Stimulated activated CD4-positive, alpha-beta T cell treated with anti-CD3 and anti-CD28 coated beads, Interleukin-4, amount 100 ng/mL, for 1 hour (primary cell): ENCODE data around the gene ACTRT2.

Experiments
- DNase-seq: peaks from one replicate; pipeline ENCODE4 v3.0.0-alpha.2; 2020

The ACTRT2 gene

DNA sequence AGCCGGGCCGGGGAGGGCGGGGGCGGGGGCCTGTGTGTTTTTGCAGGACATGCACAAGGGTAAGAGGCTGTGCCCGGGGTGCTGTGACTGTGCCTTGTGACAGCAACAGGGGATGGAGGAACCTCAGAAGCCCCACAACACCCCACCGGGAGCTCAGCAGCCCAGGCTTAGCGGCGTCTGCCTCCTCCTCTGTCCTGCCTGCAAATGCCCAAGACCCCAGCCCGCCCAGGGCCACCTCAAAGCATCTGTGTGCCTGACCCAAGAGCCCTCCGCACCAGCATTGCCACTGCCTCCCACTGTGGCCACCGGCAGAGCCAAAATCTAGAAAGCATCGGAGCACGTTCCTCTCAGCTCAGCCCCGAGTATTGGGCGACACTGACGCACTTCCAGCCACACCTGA is 2.7 kb upstream of the ACTRT2 start:
- no peak for DNase-seq

DNA sequence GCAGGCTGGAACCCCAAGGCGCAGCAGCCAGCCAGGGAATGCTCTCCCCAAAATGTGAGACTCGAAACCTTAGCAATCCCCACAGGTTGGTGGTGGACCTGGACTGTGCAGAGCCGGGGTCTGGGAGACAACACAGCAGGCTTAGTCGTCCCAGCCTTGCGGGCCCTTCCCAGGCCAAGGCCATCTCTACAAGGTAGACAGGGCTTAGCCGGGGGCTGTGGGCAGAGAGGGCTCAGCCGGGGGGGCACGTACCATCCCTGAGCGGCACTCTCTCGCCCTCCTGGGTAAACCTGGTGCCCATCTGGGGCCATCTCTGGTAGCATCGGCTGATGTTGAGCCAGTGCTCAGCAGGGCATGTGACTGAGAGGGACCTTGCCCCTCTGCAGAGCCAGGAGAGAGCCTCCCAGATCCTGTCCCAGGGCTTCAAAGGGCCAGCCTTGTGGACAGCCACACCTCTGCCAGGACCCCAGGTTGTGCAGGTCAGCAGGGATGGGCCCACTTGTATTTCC is 2.2 kb upstream of the ACTRT2 start:
- no peak for DNase-seq

DNA sequence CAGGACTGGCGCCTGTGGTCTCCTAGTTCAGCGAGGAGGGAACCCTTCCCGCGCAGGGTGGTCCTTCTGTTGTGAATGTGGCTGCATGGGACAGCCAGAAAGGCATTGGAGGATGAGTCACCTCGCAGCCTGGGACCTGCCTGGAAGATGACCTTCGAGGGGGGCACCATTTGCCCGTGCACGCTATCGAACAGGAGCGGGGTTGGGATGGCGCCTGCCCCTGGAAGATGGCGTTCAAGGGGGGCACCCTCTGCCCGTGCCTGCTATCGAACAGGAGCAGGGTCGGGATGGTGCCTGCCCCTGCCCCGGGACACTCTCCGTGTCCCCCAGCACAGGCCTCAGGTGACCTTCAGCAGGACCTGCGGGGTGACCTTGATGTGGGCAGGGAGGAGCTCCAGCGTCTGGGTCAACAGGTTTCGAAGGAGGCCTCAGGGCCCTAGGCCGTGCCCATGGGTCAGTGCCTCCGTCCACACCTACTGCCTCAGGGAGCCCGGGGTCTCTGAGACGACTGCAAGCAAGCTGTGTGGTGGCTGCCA is 1.7 kb upstream of the ACTRT2 start:
- DNase-seq: no peak

DNA sequence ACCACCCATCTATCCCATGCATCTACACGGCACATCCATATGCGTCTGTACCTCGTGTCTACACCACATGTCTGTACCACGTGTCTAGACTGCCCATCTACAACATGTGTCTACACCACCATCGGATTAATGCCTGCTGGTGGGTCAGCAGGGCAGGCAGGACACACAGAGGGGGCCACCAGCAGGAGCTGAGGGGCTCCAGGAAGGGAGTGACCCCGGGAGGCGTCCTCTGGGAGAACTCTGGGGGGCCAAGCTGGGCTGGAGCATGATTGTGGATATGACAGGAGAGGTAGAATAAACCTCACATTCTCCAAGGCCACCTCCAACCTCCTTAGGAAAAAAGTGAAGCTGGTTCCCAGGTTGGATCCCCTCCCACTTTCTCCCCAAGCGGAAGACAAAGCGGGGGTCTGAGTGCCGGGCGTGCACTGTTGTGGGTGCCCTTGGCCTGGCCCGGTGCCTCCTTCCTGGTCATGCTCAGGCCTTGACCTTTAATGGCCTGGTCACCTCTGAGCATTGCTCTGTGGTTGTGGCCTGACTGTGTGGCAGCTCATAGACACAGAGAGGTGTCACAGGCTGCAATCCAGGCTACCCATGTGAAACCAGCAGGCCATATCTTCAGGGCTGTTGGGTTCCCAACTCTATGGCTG is 881 bp upstream of the ACTRT2 start:
- no peak for DNase-seq

DNA sequence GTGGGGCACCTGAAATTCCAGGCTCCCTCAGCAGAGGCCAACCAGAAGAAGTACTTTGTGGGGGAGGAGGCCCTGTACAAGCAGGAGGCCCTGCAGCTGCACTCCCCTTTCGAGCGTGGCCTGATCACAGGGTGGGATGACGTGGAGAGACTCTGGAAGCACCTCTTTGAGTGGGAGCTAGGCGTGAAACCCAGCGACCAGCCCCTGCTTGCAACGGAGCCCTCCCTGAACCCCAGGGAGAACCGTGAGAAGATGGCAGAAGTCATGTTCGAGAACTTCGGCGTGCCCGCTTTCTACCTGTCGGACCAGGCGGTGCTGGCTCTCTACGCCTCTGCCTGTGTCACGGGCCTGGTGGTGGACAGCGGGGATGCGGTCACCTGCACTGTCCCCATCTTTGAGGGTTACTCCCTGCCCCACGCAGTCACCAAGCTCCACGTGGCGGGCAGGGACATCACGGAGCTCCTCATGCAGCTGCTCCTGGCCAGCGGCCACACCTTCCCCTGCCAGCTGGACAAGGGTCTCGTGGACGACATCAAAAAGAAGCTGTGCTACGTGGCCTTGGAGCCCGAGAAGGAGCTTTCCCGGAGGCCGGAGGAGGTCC is 634 bp downstream of the ACTRT2 start:
- no peak for DNase-seq

DNA sequence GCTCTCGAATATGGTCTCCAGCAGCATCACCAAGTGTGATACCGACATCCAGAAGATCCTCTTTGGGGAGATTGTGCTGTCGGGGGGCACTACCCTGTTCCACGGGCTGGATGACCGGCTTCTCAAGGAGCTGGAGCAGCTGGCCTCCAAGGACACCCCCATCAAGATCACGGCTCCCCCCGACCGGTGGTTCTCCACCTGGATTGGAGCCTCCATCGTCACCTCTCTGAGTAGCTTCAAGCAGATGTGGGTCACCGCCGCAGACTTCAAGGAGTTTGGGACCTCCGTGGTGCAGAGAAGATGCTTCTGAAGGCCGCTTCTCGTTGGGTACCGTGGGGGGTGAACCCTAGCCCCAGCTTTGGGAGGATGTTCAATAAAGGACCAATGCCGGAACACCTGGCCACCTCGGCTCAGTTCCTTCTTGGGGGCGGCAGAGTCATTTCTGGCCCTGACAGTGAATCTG is 1.3 kb downstream of the ACTRT2 start:
- DNase-seq: no peak

DNA sequence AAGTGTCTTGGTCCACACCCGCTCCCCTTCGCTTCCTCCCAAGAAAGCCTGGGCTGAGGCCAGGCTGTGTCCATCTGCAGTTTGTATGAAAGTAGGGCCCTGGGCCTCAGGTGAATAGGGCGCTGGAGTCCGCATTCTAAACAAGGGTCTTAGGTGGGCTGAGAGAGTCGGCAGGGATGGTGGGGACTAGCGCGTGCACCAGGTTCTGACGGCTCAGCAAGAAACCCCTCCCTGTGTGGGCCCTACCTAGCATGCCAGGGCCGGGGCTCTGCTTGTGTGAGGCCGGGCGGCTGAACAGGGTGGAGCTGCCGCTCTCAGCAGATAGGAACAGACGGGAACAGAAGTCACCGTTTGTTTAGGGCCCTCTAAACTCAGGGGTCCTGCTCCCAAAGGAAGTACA is 1.7 kb downstream of the ACTRT2 start:
- no peak for DNase-seq

DNA sequence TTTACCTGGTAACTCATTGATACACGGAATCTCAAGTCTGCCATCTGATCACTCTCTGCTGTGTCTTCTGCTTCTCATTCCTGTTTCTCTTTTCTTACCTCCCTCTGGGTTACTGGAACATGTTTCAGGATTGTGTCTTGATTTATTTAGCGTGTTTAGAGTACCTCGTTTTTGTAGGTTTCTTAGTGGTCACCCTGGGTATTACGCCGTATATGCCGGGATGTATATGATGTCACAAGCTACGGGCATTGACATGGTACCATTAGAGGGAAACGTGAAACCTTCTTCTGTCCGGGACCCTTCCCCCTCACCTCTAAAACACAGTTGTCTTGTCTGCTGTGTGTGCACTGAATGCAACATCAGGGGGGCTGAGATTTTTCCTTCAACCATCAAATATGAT is 2.8 kb downstream of the ACTRT2 start:
- DNase-seq: no peak

DNA sequence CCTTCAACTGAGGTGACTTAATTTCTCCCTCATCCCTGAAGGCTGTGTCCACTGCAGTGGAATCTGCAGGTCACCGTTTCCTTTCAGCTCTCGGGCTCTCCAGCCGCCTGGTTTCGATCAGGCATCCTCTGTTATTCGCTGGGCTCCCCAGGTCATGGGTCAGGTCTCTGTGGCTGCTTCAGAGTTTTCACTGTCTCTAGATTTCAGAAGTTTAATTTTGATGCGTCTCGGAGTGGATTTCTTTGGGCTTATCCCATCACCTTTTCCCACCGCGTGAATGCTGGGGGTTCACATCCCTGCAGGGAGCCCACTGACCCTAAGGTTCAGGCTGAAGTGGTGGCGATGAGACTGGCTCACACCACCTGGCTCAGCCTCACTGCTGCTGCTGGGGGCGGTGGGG is 3.3 kb downstream of the ACTRT2 start:
- DNase-seq: no peak

DNA sequence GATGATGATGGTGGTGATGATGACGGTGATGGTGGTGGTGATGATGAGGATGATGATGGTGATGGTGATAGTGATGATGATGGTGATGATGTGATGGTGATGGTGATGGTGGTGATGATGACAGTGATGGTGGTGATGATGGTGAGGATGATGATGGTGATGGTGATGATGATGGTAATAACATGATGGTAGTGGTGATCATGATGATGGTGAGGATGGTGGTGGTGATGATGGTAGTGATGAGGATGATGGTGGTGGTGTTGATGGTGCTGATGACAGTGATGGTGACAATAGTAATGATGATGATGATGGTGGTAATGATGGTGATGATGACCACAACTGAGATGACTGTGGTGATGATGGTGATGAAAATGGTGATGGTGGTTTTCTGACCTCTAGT is 4.9 kb downstream of the ACTRT2 start:
- DNase-seq: no peak

DNA sequence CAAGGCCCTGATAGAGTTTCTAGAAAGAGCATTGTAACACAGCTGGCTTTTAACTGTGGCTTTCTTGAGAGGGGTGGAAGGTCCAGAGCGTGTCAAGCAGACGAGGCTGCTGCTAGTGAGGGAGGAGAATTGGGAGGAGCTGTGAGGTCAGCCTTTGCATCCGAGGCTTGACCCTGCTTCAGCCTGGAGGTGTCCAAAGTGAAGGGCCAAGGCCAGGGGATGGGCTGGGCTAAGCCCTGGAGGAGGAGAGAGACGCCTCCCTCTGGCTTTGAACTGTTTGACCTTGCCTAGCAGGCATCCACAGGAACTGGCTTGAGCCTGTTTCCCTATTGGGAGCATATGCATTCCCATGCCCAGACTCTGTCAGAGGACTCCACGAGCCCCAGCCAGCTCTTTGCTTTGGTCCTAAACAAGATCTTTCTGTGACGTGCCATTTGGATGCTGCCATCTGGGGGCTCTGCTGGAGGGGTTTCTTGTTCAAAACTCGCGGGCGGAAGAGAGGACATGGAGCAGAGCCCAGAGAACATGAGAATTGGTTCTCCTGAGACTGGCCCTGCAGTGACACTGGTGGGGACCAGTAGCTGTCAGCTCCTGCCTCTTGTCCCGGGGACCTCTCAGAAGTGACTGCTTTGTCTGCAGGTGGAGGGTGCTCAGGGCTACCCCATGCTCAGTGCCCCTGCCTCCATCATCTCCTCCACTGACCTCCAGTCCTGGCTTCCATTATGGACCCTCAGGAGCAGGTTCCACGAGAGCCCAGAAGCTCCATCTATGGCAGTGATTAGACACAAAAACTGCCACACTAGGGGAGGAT is 5.5 kb downstream of the ACTRT2 start:
- DNase-seq: no peak

DNA sequence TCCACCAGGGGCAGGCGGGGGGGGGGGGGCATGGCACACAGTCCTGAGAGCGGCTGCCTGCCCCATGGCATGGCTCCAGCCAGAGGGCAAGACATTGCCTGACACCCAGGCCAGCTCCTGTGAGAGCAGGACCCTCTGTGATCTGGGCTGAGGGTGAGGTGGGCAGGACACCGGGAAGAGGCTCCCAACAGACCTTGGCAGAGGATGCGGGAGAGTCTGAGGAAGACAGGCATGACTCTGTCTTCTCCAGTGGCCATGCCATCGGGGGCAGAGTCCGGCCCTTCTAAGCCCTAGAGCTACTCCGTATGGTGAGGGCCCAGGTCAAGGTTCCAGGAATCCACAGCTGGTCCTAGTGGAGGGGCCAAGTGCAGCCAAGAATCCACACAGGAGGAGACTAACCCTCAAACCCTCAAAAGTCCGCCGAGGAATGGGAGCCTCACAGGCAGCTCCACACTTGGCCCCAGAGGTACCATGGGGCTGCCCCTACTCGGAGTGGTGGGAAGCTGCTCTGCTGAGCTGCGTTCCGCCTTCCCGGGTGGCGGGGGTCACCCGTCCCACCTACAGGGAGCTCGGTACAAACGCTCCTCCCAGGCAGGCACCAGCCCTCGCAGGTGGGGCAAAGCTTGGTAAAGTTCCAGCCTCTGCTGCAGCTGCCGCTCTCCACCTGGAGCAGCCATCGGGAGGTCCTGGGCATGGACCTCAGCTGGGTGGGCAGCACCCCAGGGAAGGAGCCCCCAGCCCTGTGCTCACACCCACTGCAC is 6.5 kb downstream of the ACTRT2 start:
- no peak for DNase-seq

DNA sequence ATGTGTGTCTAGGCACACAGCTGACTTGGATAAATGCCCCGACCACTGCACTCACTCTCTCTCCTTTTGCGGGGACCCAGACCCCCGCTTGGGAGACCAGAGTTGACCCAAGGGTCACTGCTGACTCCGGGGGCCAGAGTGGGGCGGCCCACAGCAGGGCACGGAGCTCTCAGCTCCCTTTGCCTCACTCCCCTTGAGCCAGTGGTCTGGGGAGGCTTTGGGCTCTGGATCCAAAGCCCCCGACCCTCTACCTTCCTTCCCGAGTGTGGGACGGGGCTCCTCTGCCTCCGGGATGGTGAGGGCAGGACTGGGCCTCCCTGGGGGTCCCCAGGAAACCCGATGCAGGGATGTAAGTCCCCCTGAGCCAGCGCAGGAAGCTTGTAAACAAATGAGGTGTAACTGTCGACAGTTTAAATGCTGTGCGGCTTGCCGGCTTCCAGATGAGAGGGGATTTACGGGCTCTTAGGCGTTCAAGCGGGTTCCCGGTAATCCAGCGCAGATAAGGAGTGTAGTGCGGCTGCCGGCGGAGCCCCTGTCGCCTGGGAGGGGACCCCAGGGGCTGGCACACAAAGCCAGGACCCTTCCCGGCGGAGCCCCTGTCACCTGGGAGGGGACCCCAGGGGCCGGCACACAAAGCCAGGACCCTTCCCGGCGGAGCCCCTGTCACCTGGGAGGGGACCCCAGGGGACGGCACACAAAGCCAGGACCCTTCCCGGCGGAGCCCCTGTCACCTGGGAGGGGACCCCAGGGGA is 7.4 kb downstream of the ACTRT2 start:
- no peak for DNase-seq

DNA sequence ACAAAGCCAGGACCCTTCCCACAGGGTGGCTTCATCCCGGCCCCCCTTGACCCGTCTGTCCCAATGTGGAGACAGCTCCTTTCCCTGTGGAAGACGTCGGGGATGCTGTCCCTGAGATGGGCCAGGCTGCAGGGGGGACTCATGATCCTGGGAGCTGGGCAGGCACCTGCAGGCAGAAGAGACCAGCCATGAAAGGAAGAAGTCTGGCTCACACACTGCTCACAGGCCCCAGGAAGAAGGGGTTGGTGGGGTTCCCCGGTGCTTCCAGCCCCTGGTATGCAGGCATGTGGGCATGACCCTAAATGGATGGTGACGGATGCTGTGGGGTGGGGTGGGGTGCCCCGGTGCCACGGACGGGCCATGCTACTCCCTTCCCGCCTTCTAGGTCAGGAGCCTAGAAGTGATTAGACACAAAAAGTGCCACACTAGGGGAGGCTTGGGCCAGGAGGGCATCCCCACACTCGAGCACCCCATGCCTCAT is 8.3 kb downstream of the ACTRT2 start:
- DNase-seq: no peak

DNA sequence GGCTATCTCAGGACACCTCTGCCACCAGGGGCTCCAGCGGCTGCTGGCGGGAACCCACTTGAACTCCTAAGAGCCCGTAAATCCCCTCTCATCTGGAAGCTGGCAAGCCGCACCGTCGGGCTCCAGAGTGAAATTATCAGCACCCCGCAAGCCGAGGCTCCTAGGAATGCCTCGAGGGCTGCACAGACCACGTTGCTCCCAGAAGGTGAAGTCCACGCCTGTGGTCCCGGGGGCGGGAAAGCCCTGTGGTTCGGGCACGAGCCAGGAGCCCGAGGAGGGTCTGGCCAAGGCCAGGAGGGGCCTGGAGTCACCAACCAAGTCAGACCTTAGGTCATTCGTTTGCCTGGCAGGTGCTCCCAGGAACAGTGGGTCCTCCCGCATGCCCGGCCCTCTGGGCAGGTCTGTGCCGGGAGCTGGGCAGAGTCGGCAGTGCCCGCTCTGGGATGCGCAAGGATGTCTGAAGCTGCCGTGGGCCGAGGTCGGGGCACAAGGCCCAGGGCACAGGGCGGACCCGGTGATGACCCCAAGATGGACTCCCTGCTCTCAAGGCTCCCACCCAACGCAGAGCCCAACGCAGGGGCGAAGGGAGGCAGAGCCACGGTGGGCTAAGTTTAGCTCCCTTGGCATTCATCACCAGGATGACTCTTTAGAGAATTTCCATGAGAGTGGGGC is 8.9 kb downstream of the ACTRT2 start:
- no peak for DNase-seq

DNA sequence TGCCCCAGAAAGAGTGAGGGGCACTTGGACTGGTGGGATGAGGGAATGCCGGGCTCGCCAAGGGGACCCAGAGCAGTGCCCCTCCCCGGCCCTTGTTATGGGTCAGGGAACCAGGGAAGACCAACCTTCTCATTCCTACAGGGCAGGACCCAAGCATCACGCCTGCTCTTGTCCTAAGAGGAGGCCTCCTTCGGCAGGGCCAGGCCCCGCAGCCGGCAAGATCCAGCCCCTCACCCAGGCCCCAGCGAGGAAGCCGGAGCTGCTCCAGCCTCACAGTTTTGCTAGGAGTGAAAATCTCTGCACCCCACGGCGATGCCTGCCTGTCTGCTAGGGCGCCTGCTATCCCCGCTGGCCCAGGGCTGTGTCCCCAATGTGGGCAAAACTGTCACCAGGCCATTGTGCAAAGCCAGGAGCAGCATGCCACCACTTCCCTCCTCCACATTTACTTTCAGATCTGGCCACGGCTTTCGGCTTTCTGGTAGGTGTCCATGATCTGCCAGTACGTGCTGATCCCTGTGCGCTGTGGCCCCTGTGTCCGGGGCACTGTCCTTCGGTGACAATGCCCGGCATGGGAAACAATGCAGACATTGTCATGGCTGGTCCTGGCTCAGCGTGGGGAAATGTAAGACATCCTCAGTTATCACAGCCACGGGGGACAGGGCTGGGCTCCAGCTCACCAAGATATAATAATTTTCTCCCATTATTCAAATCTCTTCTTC is 9.6 kb downstream of the ACTRT2 start:
- DNase-seq: no peak

DNA sequence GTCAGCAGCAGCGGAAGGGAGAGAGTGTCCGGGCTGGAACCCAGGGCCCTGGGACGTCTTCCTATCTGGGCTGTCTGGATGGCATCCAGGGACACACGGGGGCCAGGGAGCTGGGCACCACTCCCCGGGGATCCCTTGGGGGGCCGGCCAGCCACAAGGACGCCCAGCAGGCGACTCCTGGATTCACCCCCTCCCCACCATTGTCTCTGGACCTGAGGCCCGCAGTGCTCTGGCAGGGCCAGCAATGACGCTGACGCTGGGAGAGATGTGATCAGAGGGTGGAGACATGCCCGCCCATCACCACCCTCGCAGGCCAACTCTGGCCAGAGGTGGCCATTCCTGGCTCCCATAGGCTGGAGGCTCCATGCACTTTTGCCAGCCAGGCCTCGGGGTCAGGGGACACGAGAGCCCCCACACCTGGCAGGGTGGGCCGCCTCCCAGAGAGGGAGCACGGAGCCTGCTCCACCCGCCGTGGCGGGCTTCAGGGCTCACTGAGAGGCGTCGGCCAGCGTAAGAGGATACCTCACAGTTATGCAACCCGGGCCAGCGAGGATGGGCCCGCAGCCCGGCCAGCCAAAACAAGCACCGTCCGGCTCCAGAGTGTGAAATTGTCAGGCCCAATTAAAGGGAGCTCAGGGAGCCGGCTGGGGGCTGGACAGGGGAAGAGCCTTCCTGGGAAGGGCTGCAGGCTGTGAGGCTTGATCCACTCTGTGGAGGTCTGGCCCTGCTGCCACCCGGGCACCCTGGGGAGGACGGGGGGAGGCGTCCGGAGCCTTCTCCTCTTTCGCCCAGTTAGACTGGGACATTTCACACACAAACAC is 10.3 kb downstream of the ACTRT2 start:
- no peak for DNase-seq

DNA sequence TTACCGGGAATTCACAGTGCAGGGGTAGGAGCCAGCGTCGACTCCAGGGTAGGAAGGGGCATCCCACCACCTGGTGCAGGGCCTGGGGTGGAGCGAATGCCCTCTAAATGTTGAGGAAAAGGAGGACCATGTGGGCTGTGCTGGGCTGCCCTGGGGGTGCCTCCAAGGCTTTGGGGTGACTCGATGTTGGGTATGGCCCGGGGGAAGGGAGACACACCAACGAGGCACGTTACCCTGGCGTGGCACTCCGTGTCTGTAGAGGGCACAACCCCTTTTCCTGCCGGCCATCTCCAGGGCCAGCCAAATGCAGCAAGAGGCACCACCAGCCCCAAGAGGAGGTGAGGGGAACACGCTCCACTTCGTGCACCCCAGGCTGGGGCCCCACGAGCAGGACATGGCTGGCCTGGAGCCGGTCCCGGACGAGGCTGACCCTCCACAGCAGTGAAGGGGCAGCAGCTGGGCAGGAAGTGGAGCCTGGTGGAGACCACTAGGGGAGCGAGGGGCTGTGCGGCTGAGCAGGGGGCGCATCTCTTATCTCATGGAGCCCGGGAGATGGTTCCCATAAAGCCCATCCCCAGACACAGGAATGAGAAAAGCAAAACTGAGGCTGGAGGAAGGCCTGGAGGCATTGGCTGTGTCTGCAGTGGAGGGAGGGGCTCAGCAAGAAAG is 11.2 kb downstream of the ACTRT2 start:
- no peak for DNase-seq
